GM23248 (cell line): ENCODE data around the gene PLXND1. TPM values are rescaled to one million over a fixed set of nuclear protein-coding genes. Genes with fewer than 3 reads are reported as not detected.

ENCODE experiments used
- DNase-seq: peaks from one replicate; pipeline ENCODE4 v3.0.0-alpha.2; 2015
- H2AFZ ChIP-seq: fragments of 200-600 bp; sonication (generic); 2 replicates; pipeline ENCODE4 v1.6.1; 2016; ENCODE audit warnings: antibody characterized with exemption
- H3F3A ChIP-seq: fragments of 200-600 bp; sonication (generic); 2 replicates; pipeline ENCODE4 v1.6.1; 2016; ENCODE audit warnings: mild to moderate bottlenecking, antibody characterized with exemption, mixed run types; ENCODE audit not compliant: insufficient read depth
- H3K27ac ChIP-seq: fragments of 200-600 bp; sonication (generic); 2 replicates; pipeline ENCODE4 v1.5.1; 2016; ENCODE audit warnings: mild to moderate bottlenecking
- H3K27me3 ChIP-seq: fragments of 200-600 bp; sonication (generic); replicated peaks from 2 replicates; pipeline ENCODE4 v1.6.1; 2016; ENCODE audit warnings: mild to moderate bottlenecking; ENCODE audit not compliant: insufficient read depth
- H3K36me3 ChIP-seq: fragments of 200-600 bp; sonication (generic); 2 replicates; pipeline ENCODE4 v1.6.1; 2016; ENCODE audit warnings: low read depth, mild to moderate bottlenecking
- H3K4me1 ChIP-seq: fragments of 200-600 bp; sonication (generic); 2 replicates; pipeline ENCODE4 v1.6.1; 2016; ENCODE audit warnings: mild to moderate bottlenecking; ENCODE audit not compliant: insufficient read depth
- H3K4me2 ChIP-seq: fragments of 200-600 bp; sonication (generic); one replicate; pipeline ENCODE4 v1.6.1; 2016; ENCODE audit warnings: mild to moderate bottlenecking; ENCODE audit not compliant: unreplicated experiment
- H3K4me3 ChIP-seq: fragments of 200-600 bp; sonication (generic); 2 replicates; pipeline ENCODE4 v1.5.1; 2016; ENCODE audit warnings: mild to moderate bottlenecking
- H3K79me2 ChIP-seq: fragments of 200-600 bp; sonication (generic); 2 replicates; pipeline ENCODE4 v1.6.1; 2016; ENCODE audit warnings: mild to moderate bottlenecking; ENCODE audit not compliant: insufficient read depth
- H3K9ac ChIP-seq: fragments of 200-600 bp; sonication (generic); 2 replicates; pipeline ENCODE4 v1.6.1; 2016; ENCODE audit warnings: mild to moderate bottlenecking
- H3K9me2 ChIP-seq: fragments of 200-600 bp; sonication (generic); 2 replicates; pipeline ENCODE4 v1.6.1; 2016; ENCODE audit warnings: mixed run types, mild to moderate bottlenecking, moderate library complexity; ENCODE audit not compliant: insufficient read depth
- H3K9me3 ChIP-seq: fragments of 200-600 bp; sonication (generic); one replicate; pipeline ENCODE4 v1.6.1; 2017; ENCODE audit warnings: low read depth
- H4K20me1 ChIP-seq: fragments of 200-600 bp; sonication (generic); 2 replicates; pipeline ENCODE4 v1.6.0; 2016; ENCODE audit not compliant: insufficient read depth
- EZH2 ChIP-seq: fragments of 200-600 bp; sonication (generic); IDR thresholded peaks from 2 replicates; pipeline ENCODE4 v1.6.1; 2018; ENCODE audit warnings: antibody characterized with exemption, mild to moderate bottlenecking; ENCODE audit not compliant: insufficient read depth, poor library complexity, severe bottlenecking
- EZH2phosphoT487 ChIP-seq: fragments of 200-600 bp; sonication (generic); IDR thresholded peaks from 2 replicates; pipeline ENCODE4 v1.6.1; 2018; ENCODE audit warnings: antibody characterized with exemption, moderate library complexity, mild to moderate bottlenecking, low read depth; ENCODE audit not compliant: insufficient read depth
- WGBS, 2 experiments: methylation state at CpG; one replicate each; pipeline ENCODE4 v1.1.6; 2015 to 2017; ENCODE audit warnings: low lambda C conversion rate in 2 of 2, low coverage in 1 of 2; ENCODE audit errors: missing lambda C conversion rate in 2 of 2; 5-methylcytosine and 5-hydroxymethylcytosine counted together
- in situ Hi-C: fragments of 300-500 bp; cut with MboI; formaldehyde crosslinking; loops from 2 replicates; pipeline ENCODE4 v1.15.0; 2020
- polyA plus RNA-seq: library from polyadenylated mRNA; unstranded; fragments of >200 nt; fragmentation: Nextera tagmentation; extraction: Ambion mirVana; gene quantifications from 2 replicates; pipeline ENCODE4 v1.2.1, GENCODE V29; 2016
- total RNA-seq: library from RNA; depleted of rRNA; stranded (reverse); fragments of >200 nt; shearing (Covaris generic); gene quantifications from 2 replicates; pipeline ENCODE4 v1.2.3, GENCODE V29; 2014

The PLXND1 gene
- total and polyA plus RNA-seq, 2 experiments from 2014 or later = 37.4 to 83.0 TPM

DNA sequence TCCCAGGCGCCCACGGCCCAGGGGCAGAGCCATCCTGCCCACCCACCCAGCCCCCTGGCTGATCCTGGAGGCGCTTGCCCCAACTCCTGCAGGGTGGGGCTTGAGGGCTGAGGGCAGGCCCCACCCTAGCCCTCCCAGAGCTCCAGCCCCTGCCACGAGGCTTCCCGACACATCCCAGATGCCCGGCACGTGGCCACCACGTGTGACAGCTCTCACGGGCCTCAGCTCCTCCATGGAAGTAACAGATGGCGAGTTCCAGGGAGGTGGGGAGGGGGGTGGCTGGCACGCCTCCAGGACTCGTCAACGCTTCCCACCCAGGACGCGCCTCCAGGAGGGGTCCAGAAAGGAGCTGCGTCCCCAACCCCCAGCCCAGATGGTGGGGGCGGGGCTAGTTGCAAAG, 29.1 kb downstream of the PLXND1 start:
- Histone ChIP-seq H3K4me3 (no peak overlapping the region), H3K36me3 (no peaks in the 10 kb centered on the region; the same call in 1 of the 2 replicates), H3K9me2 (no peaks in the 10 kb centered on the region), H4K20me1 (no peaks in the 10 kb centered on the region), H3K27me3 (no peaks in the 10 kb centered on the region), H3F3A (no peaks in the 10 kb centered on the region), H3K9me3 (no peaks in the 10 kb centered on the region), H2AFZ (no peak overlapping the region), H3K4me2 (no peak overlapping the region), H3K9ac (no peak overlapping the region), H3K79me2 (no peaks in the 10 kb centered on the region), H3K27ac (no peak overlapping the region), H3K4me1 (no peaks in the 10 kb centered on the region)
- in situ Hi-C loops = no loop called here
- no peak for TF ChIP-seq EZH2phosphoT487
- TF ChIP-seq EZH2 = no peak
- 46 to 56% methylated on average over 14 of the region's 17 CpGs for WGBS, 2 experiments
- peak; percentile 12 for DNase-seq

DNA sequence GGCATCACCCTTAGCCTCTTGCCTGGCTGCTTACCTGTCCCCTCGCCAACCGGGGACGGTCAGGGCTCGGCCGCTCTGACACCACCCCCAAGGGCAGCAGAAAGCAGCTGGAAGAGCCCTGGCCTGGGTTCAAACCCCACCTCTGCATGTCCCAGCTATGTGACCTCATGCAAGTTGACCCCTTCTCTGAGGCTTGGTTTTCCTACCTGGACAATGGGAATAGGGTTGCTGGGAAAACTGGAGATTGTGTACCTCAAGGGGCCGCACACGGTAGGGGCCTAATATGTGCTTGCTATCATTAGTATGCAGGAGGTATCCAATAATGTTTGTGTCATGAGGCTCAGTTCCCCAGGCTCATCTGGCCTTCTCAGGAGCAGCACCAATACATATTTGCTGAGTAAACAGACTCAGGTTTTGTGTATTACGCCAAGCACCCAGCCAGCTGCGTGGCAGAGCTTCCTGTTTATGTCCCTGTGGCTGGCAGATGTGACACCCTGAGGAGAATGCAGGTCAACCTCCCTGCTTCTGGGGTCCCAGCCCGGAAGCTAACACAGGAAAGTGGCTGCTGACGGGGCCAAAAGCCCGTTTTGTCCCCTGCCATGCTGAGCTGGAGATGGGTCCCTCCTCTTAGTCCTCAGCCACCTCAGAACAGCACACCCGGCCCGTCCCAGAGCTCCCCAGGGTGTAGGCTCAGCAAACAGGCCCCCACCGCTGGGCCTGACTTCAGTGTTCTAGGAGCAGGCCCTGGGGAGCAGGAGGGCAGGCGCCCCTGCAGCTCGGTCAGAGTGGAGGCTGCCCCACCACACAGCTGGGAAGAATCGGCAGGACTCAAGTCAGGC, 29.7 kb downstream of the PLXND1 start:
- 83 to 87% methylated on average over 18 of the region's 18 CpGs for WGBS, 2 experiments
- H4K20me1 ChIP-seq = no peaks in the 10 kb centered on the region
- H3K36me3 ChIP-seq = no peaks in the 10 kb centered on the region; the same call in 1 of the 2 replicates
- H3K4me2 ChIP-seq = no peak overlapping the region
- H3K27ac ChIP-seq = no peak overlapping the region
- TF ChIP-seq EZH2 = no peak
- no peak for TF ChIP-seq EZH2phosphoT487
- no peak overlapping the region for H2AFZ ChIP-seq
- no peak overlapping the region for H3K4me3 ChIP-seq
- no peaks in the 10 kb centered on the region for H3F3A ChIP-seq
- in situ Hi-C loops = no loop called here
- H3K9ac ChIP-seq = no peak overlapping the region
- H3K9me2 ChIP-seq = no peaks in the 10 kb centered on the region
- H3K27me3 ChIP-seq = no peaks in the 10 kb centered on the region
- no peak for DNase-seq
- no peaks in the 10 kb centered on the region for H3K4me1 ChIP-seq
- H3K9me3 ChIP-seq = no peaks in the 10 kb centered on the region
- no peaks in the 10 kb centered on the region for H3K79me2 ChIP-seq

DNA sequence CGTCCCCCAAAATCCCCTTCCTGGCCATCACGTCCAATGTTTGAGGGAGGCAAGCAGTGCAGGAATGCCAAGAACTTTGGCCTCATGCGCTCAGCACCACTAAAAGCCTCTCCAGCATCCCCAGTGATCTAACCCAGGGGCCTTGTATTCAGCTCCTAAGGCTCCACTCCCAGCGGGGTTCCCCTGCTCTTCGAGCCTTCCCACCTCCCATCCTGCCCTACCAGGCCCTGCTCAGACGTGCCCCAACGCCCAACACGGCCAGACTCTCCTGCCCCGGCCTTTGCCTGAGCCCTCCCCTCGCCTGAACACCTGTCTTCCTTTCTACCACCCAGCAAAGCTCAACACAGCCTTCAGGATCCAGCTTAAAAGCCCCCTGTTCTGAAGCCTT, 30.5 kb downstream of the PLXND1 start:
- Histone ChIP-seq H3K4me3 (no peak overlapping the region), H3K9me3 (no peaks in the 10 kb centered on the region), H3K79me2 (no peaks in the 10 kb centered on the region), H3K9me2 (no peaks in the 10 kb centered on the region), H3F3A (no peaks in the 10 kb centered on the region), H3K4me1 (no peaks in the 10 kb centered on the region), H3K27me3 (no peaks in the 10 kb centered on the region), H3K36me3 (no peaks in the 10 kb centered on the region; the same call in 1 of the 2 replicates), H3K9ac (no peak overlapping the region), H3K4me2 (no peak overlapping the region), H3K27ac (no peak overlapping the region), H4K20me1 (no peaks in the 10 kb centered on the region), H2AFZ (no peak overlapping the region)
- no peak for DNase-seq
- in situ Hi-C loops = no loop called here
- TF ChIP-seq EZH2phosphoT487 = no peak
- TF ChIP-seq EZH2 = no peak
- 90 to 92% methylated on average over 10 of the region's 10 CpGs for WGBS, 2 experiments

DNA sequence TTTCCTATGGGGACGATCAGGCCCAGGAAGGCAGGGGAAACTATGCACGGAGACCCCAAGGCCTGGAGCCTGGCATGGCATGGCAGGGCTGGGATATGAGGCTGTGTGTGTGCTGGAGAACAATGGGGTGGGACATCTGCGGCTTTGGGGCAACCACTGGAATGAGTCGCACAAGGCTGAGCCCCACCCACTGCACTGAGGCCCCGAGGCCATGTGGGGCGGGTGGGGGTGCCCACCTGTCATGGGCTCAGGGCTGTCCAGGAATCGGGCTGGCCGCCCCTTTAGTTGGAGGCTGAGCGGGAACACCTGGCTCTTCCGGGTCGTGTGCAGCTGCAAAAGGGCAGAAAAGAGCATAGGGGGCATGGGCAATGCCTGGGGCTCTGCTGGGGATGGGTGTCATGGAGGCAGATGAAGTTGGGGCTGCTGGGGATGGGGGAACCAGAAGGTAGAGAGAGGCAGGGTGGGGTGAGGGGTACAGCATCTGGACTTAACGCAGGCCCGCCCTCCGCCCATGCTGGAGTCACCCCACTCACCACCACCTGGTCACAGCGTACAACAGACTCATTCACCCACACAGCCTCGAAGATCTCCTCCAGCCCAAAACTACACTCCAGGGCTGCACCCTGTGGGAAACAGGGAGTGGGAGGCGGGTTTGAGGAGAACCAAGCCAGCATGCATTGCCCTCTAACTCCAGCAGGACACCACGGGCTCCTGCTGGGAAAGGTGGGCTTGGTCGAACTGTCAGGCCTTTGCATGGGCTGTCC, 31.1 kb downstream of the PLXND1 start:
- no peak overlapping the region for H3K9ac ChIP-seq
- no peaks in the 10 kb centered on the region for H3K9me2 ChIP-seq
- H4K20me1 ChIP-seq = no peaks in the 10 kb centered on the region
- H3K27ac ChIP-seq = no peak overlapping the region
- no peak for TF ChIP-seq EZH2phosphoT487
- TF ChIP-seq EZH2 = no peak
- H3K27me3 ChIP-seq = no peaks in the 10 kb centered on the region
- H3K4me3 ChIP-seq = no peak overlapping the region
- DNase-seq = no peak
- in situ Hi-C loops = no loop called here
- no peaks in the 10 kb centered on the region for H3K4me1 ChIP-seq
- H3F3A ChIP-seq = no peaks in the 10 kb centered on the region
- 84 to 88% methylated on average over 17 to 19 of the region's 19 CpGs for WGBS, 2 experiments
- no peak overlapping the region for H3K4me2 ChIP-seq
- H3K9me3 ChIP-seq = no peaks in the 10 kb centered on the region
- no peak overlapping the region for H2AFZ ChIP-seq
- H3K79me2 ChIP-seq = no peaks in the 10 kb centered on the region
- no peaks in the 10 kb centered on the region; the same call in 1 of the 2 replicates for H3K36me3 ChIP-seq
